Activated CD4-positive, alpha-beta T cell treated with anti-CD3 and anti-CD28 coated beads, Interleukin-2, amount 10 ng/mL, durations not matched to agents 7 days and 5 days (primary cell): ENCODE data around the gene TMEM127. TPM values are rescaled to one million over a fixed set of nuclear protein-coding genes. Genes with fewer than 3 reads are reported as not detected.

Experiments
- CTCF ChIA-PET: fragments of 350-600 bp; sonication (Branson Sonifier 250); formaldehyde crosslinking; loops from one replicate; lab custom pipeline; 2021; ENCODE audit warnings: antibody characterized with exemption; lab: Charles Lee
- POLR2A ChIA-PET: fragments of 350-600 bp; sonication (Branson Sonifier 250); formaldehyde crosslinking; loops from one replicate; lab custom pipeline; 2021; ENCODE audit warnings: antibody characterized with exemption; lab: Charles Lee
- DNase-seq: peaks from one replicate; pipeline ENCODE4 v3.0.0-alpha.2; 2020
- H3K27ac Mint-ChIP-seq: one replicate; pipeline ENCODE4 v1.8.0; 2021; ENCODE audit warnings: mild to moderate bottlenecking, moderate library complexity, mixed read lengths
- H3K27me3 Mint-ChIP-seq: one replicate; pipeline ENCODE4 v1.8.0; 2021; ENCODE audit warnings: mixed read lengths
- H3K36me3 Mint-ChIP-seq: one replicate; pipeline ENCODE4 v1.8.0; 2021; ENCODE audit warnings: low read depth, mixed read lengths
- H3K4me1 Mint-ChIP-seq: one replicate; pipeline ENCODE4 v1.8.0; 2021; ENCODE audit warnings: mixed read lengths
- H3K4me3 Mint-ChIP-seq: one replicate; pipeline ENCODE4 v1.8.0; 2021; ENCODE audit warnings: mild to moderate bottlenecking, moderate library complexity, mixed read lengths
- H3K9me3 Mint-ChIP-seq: one replicate; pipeline ENCODE4 v1.8.0; 2021; ENCODE audit warnings: mixed read lengths
- total RNA-seq, 2 experiments: library from RNA; stranded (reverse); gene quantifications; one replicate each; pipeline ENCODE4 v1.2.3, GENCODE V29; 2021

Gene TMEM127
- total RNA-seq, 2 experiments from 2014 or later = 32.9 to 44.5 TPM

- H3K4me3 Mint-ChIP-seq = peak overlapping the region; percentile 96
- H3K4me1 Mint-ChIP-seq = peaks cover 48% of the 10 kb centered on the region
- peaks cover 23% of the 10 kb centered on the region for H3K36me3 Mint-ChIP-seq
- no peaks in the 10 kb centered on the region for H3K27me3 Mint-ChIP-seq
- no peak for DNase-seq
- ChIA-PET CTCF (interaction anchor here (0.9 to 1.7 kb wide), 10 partner anchors 9 to 198 kb away, joined by 3 to 9 read pairs (median 4); partner anchors contain the start of genes ASTL and CIAO1), POLR2A (interaction anchor here (1.1 kb wide), 1 partner anchor 33 kb away, joined by 4 read pairs; no protein-coding TSS in a partner anchor)
- no peaks in the 10 kb centered on the region for H3K9me3 Mint-ChIP-seq
- H3K27ac Mint-ChIP-seq = peak overlapping the region; percentile 90
These were observed 56.6 kb downstream of the TMEM127 start for GRCh38 chr2:96209011-96209728.

- CTCF ChIA-PET = interaction anchor here (0.8 to 1.7 kb wide), 15 partner anchors 8 to 199 kb away, joined by 3 to 9 read pairs (median 4); partner anchors contain the start of genes ASTL and CIAO1
- Mint-ChIP-seq H3K27ac (peak within 1 kb of the TSS; percentile 91), H3K4me1 (peaks cover 56% of the 10 kb centered on the region), H3K4me3 (peak within 1 kb of the TSS; percentile 96), H3K36me3 (peaks cover 31% of the 10 kb centered on the region), H3K9me3 (no peaks in the 10 kb centered on the region), H3K27me3 (no peaks in the 10 kb centered on the region)
- peak; percentile 97 for DNase-seq
- POLR2A ChIA-PET = interaction anchor here (0.7 to 1.1 kb wide), 4 partner anchors 22 to 59 kb away, joined by 3 to 4 read pairs (median 3); no protein-coding TSS in a partner anchor
These were observed 57.4 kb downstream of the TMEM127 start, which contains the start of gene STARD7 for GRCh38 chr2:96208143-96209010. STARD7 (minus strand) TSS chr2:96208827; CDS start chr2:96208434, 393 bp downstream.

GRCh38 chr2:96207774-96208142, 58.0 kb downstream of the TMEM127 start:
- no peaks in the 10 kb centered on the region for H3K9me3 Mint-ChIP-seq
- peaks cover 62% of the 10 kb centered on the region for H3K4me1 Mint-ChIP-seq
- H3K27ac Mint-ChIP-seq = peak overlapping the region; percentile 91
- peak overlapping the region; percentile 96 for H3K4me3 Mint-ChIP-seq
- DNase-seq = no peak
- no peaks in the 10 kb centered on the region for H3K27me3 Mint-ChIP-seq
- CTCF ChIA-PET = interaction anchor here (0.8 to 1.7 kb wide), 7 partner anchors 11 to 74 kb away, joined by 4 to 9 read pairs (median 5); partner anchors contain the start of gene CIAO1
- peaks cover 33% of the 10 kb centered on the region for H3K36me3 Mint-ChIP-seq
- POLR2A ChIA-PET = interaction anchor here (0.7 to 0.8 kb wide), 3 partner anchors 23 to 59 kb away, joined by 3 read pairs; no protein-coding TSS in a partner anchor

GRCh38 chr2:96207073-96207773, 58.6 kb downstream of the TMEM127 start:
- H3K27me3 Mint-ChIP-seq = no peaks in the 10 kb centered on the region
- peak overlapping the region; percentile 91 for H3K27ac Mint-ChIP-seq
- H3K36me3 Mint-ChIP-seq = peaks cover 33% of the 10 kb centered on the region
- peak overlapping the region; percentile 96 for H3K4me3 Mint-ChIP-seq
- CTCF ChIA-PET = interaction anchor here (1.1 to 1.2 kb wide), 2 partner anchors 15 to 215 kb away, joined by 4 to 5 read pairs; no protein-coding TSS in a partner anchor
- DNase-seq = no peak
- no peaks in the 10 kb centered on the region for H3K9me3 Mint-ChIP-seq
- POLR2A ChIA-PET = no interaction called here
- H3K4me1 Mint-ChIP-seq = peaks cover 67% of the 10 kb centered on the region

- peaks cover 33% of the 10 kb centered on the region for H3K36me3 Mint-ChIP-seq
- no peak for DNase-seq
- POLR2A ChIA-PET = no interaction called here
- H3K27me3 Mint-ChIP-seq = no peaks in the 10 kb centered on the region
- CTCF ChIA-PET = interaction anchor here (0.6 to 0.7 kb wide), 2 partner anchors 19 to 27 kb away, joined by 3 read pairs; no protein-coding TSS in a partner anchor
- H3K4me3 Mint-ChIP-seq = peak overlapping the region; percentile 59
- H3K27ac Mint-ChIP-seq = peak overlapping the region; percentile 54
- peaks cover 70% of the 10 kb centered on the region for H3K4me1 Mint-ChIP-seq
- no peaks in the 10 kb centered on the region for H3K9me3 Mint-ChIP-seq
These were observed 59.9 kb downstream of the TMEM127 start for GRCh38 chr2:96205888-96206287.

- ChIA-PET CTCF (interaction anchor here (0.6 to 0.9 kb wide), 4 partner anchors 18 to 62 kb away, joined by 3 to 5 read pairs (median 3); no protein-coding TSS in a partner anchor), POLR2A (no interaction called here)
- Mint-ChIP-seq H3K27me3 (no peaks in the 10 kb centered on the region), H3K36me3 (peaks cover 33% of the 10 kb centered on the region), H3K4me1 (peaks cover 71% of the 10 kb centered on the region), H3K27ac (peak overlapping the region; percentile 83), H3K9me3 (no peaks in the 10 kb centered on the region), H3K4me3 (peak overlapping the region; percentile 30)
- no peak for DNase-seq
These were observed 60.8 kb downstream of the TMEM127 start for GRCh38 chr2:96204836-96205624.

GRCh38 chr2:96203130-96204028, 62.4 kb downstream of the TMEM127 start:
- no peaks in the 10 kb centered on the region for H3K9me3 Mint-ChIP-seq
- H3K4me1 Mint-ChIP-seq = peaks cover 78% of the 10 kb centered on the region
- DNase-seq = peak; percentile 12
- CTCF ChIA-PET = interaction anchor here (0.6 to 3.4 kb wide), 4 partner anchors 29 to 119 kb away, joined by 3 to 18 read pairs (median 3); no protein-coding TSS in a partner anchor
- POLR2A ChIA-PET = no interaction called here
- peak overlapping the region; percentile 66 for H3K4me3 Mint-ChIP-seq
- H3K27me3 Mint-ChIP-seq = no peaks in the 10 kb centered on the region
- peaks cover 41% of the 10 kb centered on the region for H3K36me3 Mint-ChIP-seq
- peak overlapping the region; percentile 83 for H3K27ac Mint-ChIP-seq

GRCh38 chr2:96202152-96202854, 63.5 kb downstream of the TMEM127 start:
- ChIA-PET CTCF (interaction anchor here (1.0 to 3.4 kb wide), 3 partner anchors 20 to 85 kb away, joined by 3 to 18 read pairs (median 4); no protein-coding TSS in a partner anchor), POLR2A (interaction anchor here (0.7 kb wide), 1 partner anchor 62 kb away, joined by 3 read pairs; no protein-coding TSS in a partner anchor)
- Mint-ChIP-seq H3K4me3 (no peak overlapping the region), H3K9me3 (no peaks in the 10 kb centered on the region), H3K27ac (no peak overlapping the region), H3K4me1 (peaks cover 76% of the 10 kb centered on the region), H3K27me3 (no peaks in the 10 kb centered on the region), H3K36me3 (peaks cover 41% of the 10 kb centered on the region)
- DNase-seq = no peak

- DNase-seq = no peak
- no peaks in the 10 kb centered on the region for H3K9me3 Mint-ChIP-seq
- ChIA-PET POLR2A (no interaction called here), CTCF (interaction anchor here (1.1 to 3.4 kb wide), 4 partner anchors 8 to 84 kb away, joined by 3 to 18 read pairs (median 4); partner anchors contain the start of gene STARD7)
- peaks cover 35% of the 10 kb centered on the region for H3K36me3 Mint-ChIP-seq
- no peaks in the 10 kb centered on the region for H3K27me3 Mint-ChIP-seq
- H3K4me1 Mint-ChIP-seq = peaks cover 70% of the 10 kb centered on the region
- H3K4me3 Mint-ChIP-seq = no peak overlapping the region
- H3K27ac Mint-ChIP-seq = no peak overlapping the region
These were observed 64.5 kb downstream of the TMEM127 start for GRCh38 chr2:96201338-96201737.

GRCh38 chr2:96198921-96199320, 66.9 kb downstream of the TMEM127 start:
- Mint-ChIP-seq H3K27me3 (no peaks in the 10 kb centered on the region), H3K36me3 (peaks cover 31% of the 10 kb centered on the region)
- CTCF ChIA-PET = interaction anchor here (0.6 to 1.6 kb wide), 2 partner anchors 10 to 25 kb away, joined by 3 to 4 read pairs; no protein-coding TSS in a partner anchor

More at GRCh38 chr2:96198921-96199320, 66.9 kb downstream of the TMEM127 start:
- Mint-ChIP-seq H3K4me1 (peaks cover 58% of the 10 kb centered on the region), H3K4me3 (no peak overlapping the region), H3K27ac (no peak overlapping the region), H3K9me3 (no peaks in the 10 kb centered on the region)
- POLR2A ChIA-PET = no interaction called here
- no peak for DNase-seq
